ENCODE data around the gene SLC17A9. TPM values are rescaled to one million over a fixed set of nuclear protein-coding genes. Genes with fewer than 3 reads are reported as not detected.

SLC17A9 gene
- total RNA-seq, 1 experiment from 2014 or later = 37.6 TPM

DNA sequence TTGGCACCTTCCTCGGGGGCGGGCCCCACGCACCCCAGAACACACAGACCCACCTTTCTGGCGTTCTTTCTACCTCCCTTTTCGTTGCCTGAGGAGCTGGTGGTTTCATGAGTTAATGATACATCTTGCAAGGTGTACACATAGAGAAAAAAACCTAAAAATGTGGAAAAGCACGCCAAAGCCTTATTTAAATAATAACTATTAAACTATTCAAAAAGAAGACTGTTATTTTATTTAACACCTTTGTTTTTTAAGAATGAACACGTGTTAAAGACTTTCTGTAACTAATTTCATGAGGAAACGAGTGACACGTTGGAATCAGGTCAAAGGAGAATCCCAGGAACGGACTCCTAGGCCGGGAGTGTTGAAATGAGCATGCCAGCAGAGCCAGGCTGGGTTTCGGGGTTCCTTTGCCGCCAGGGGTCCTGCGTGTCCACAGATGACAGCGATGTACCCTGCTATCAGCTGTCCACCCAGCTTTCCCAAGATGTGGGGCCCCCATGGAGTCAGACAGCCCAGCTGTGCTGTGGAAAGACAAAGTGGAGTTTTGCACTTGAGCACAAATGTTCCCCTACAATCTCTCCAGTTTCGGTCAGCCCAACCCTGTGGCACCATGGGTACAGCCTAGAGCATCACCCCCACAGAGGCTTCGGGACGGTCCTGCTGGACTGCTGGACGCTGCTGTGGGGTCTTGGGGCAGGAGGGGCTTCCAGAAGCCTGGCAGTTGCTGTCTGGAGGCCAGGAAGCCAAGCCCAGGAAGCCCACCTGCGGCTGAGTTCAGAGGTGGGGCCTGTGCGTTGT, 16.1 kb downstream of the SLC17A9 start:
- CTCF ChIA-PET = no interaction called here
- intact Hi-C loops (cut with micrococcal nuclease) = no loop called here
- no peak overlapping the region for H3K27ac ChIP-seq (ENCODE audit: low read depth, low read length)
- RAD21 ChIA-PET (ENCODE audit: low non-redundant PET in 1 of 2, low total read pairs in 2 of 2, uncharacterized antibody in 2 of 2, unreplicated experiment in 2 of 2) = no interaction called here
- no TSS peak for BruUV-seq (replicated peaks)
- H3K4me2 ChIP-seq (ENCODE audit: low read length) = no peak overlapping the region
- ATAC-seq (no peak), DNase-seq (ENCODE audit: low read depth, low spot score) (no peak)
- no peaks in the 10 kb centered on the region for H3K27me3 ChIP-seq (ENCODE audit: insufficient read depth, low read length)
- no peaks in the 10 kb centered on the region for H3K9me2 ChIP-seq (ENCODE audit: insufficient read depth)
- no peaks in the 10 kb centered on the region for H3K79me2 ChIP-seq (ENCODE audit: insufficient read depth, low read length)
- H3K9me3 ChIP-seq (ENCODE audit: control insufficient read depth in 1 of 2, insufficient read depth in 1 of 2, low read depth in 1 of 2, low read length in 2 of 2) = no peaks in the 10 kb centered on the region
- H3K9ac ChIP-seq (ENCODE audit: low read length) = no peak overlapping the region
- no peaks in the 10 kb centered on the region for H4K20me1 ChIP-seq (ENCODE audit: insufficient read depth)
- POLR2A ChIA-PET = no interaction called here
- peaks cover 5 to 10% of the 10 kb centered on the region in 2 experiments; a peak in 2 of 4 replicates for H3K4me1 ChIP-seq (ENCODE audit: control insufficient read depth in 1 of 2, insufficient read depth in 2 of 2, low read length in 2 of 2)
- no peak overlapping the region for H2AFZ ChIP-seq (ENCODE audit: low read depth, low read length, poor library complexity, severe bottlenecking)
- TF ChIP-seq EZH2 (IDR thresholded peaks at IDR 0.05) = no peak
- no peak for TF ChIP-seq TCF7L2 (IDR thresholded peaks at IDR 0.05; ENCODE audit: borderline replicate concordance, extremely low read depth, insufficient read depth, insufficient read length)
- no peak for TF ChIP-seq ELF1 (IDR thresholded peaks at IDR 0.05; ENCODE audit: borderline replicate concordance, low read depth)
- no peak for TF ChIP-seq ATF3 (IDR thresholded peaks at IDR 0.05)
- TF ChIP-seq SP1 (IDR thresholded peaks at IDR 0.05; ENCODE audit: low read depth) = no peak
- no peak for TF ChIP-seq JUND (IDR thresholded peaks at IDR 0.05)
- TF ChIP-seq YY1 (IDR thresholded peaks at IDR 0.05; ENCODE audit: extremely low read depth, insufficient replicate concordance, low read depth, low read length) = no peak
- TF ChIP-seq CEBPB (IDR thresholded peaks at IDR 0.05; ENCODE audit: low read depth) = no peak
- no peak for TF ChIP-seq FOSL1 (IDR thresholded peaks at IDR 0.05; ENCODE audit: low read depth)
- H3K36me3 ChIP-seq (ENCODE audit: control insufficient read depth in 1 of 2, insufficient read depth in 2 of 2, low read length in 2 of 2) = 0 out of 4 replicates have a peak, but pooled peaks cover 0 to 4% of the 10 kb centered on the region in 2 experiments
- no peak overlapping the region for H3K4me3 ChIP-seq (replicated peaks in 1 of 2; ENCODE audit: low read depth in 1 of 2, low read length in 2 of 2)
